NCI-H2081 treated with DMSO at 0.1 percent for 48 hours (cell line): ENCODE measurements around the gene ETV1.
A peak's percentile ranks its signal among the peaks of the same experiment; 100 is the strongest.

Source experiments
- DNase-seq: peaks from one replicate; lab custom pipeline; 2025; lab: John Stamatoyannopoulos, UW

The ETV1 gene

DNA sequence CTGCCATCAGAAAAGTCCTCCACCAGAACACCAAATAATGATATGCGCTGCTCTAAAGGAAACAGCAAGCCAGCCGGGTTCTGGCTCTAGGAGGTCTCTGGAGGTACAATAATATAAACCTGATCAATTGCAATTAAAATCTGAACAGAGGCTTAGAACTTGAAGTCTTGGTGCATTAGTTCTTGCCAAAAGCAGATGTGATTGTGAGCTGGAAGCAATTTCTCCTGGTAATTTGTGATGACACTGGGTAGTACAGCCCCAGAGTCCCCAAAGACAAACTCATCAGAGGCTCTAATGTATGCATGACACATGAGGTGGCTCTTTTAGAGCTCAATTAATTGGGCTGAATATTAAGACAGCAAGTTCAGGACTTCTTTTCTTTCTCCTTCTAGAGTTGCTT, 3.3 kb downstream of the ETV1 start:
- peak; percentile 39 for DNase-seq

DNA sequence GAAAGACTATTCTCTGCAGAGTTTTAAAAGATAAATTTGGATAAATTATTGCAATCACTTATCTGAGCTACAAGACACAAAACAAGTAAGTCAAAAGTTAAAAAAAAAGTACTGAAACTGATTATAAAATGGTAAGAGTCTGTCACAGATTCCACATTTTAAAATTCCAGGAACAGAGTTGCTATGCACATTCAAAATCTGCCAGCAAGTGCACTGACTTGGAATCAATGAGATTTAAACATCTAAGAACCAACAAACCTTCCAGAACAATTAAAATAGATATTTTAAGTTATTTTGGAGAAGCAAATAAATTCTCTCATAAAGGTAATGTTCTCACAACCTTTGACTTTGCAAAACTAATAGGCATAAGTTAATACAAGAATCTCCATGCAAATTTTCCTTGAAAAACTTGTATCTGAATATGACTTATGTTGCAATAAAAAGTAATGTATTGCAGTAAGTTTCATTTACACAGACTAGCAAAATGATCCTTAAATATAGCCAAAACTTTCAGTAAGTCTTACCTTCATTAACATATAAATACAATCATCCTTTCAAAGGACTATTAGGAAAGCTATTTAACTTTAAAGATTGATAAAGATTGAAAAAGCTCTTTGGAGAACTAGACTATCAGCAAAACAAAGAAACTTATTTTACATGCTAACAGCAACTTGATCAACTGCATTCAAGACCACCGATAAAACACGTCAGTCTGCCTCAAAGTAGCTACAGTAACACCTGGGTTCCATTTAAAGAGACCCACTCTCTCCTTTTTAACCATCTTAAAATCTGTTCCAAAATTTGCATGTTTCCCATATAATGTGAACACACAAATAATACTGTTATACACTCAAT, 4.4 kb downstream of the ETV1 start:
- DNase-seq: peak; percentile 32

DNA sequence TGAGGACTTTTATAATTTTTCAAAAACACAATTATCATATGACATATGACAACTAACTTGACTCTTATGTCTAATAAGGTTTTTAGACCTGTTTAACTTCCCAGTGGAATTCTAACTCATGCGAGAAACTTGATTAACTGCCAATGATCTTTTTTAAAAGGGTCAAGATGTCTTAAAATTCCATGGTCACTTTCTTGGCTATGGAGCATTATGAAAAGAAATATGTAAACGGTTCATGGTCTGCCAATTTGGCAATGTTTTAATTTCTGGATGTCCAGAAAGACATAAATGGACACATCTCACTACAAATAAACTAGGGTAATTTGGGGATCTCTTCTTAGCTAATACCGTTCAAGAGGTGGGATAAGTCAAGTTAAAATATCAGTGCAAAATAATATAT, 5.4 kb downstream of the ETV1 start:
- DNase-seq: no peak

DNA sequence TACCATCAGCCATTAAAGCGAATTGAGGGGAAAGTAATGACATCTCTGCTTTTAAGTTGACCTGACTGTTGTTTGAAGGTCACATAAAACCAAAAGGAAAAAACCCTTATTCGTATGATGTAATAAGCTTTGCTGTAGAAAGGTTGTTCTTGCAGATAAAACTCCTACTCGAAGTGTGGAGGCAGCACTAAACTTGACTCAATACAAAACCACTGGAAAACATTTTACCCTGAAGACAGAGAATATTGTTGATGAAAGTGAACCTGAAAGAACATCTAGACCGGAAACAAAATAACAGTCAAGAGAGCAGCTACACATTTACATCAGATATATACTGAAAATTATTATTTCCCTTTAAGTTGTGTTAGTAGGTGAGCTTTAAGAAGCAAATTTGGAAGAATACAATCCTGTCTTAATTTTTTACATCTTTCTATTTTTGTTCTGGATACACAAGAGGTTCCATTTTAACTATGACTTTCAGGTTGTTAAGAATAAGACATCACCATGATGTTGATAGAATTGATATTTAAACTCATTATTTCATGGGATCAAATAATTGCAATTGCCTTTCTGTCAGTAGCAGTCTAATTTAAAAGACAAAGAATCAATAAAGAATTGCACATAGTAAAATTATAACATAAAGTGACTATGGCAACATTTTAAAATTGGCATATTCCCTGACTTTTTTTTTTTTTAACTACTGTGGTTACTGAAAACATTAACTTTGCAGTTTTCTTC, 6.4 kb downstream of the ETV1 start:
- DNase-seq: no peak

DNA sequence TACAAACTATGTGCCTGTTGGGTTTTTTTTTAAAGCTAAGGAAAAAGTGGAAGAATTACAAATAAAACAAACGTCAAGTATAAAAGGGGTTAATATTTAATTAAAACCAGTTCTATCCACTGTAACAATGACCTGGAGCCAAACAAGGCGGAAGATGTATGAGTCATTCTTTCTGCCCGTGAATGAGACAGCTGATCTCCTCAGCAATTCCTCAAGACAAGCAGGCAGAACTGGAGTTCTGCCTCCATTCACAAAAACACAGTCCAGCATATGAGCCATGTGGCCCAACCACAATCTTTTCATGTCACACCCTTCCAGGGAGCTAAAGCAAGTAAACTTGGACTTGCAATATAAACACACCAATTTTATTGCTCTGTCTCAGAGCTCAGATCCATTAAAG, 8.4 kb downstream of the ETV1 start:
- DNase-seq: peak; percentile 77

DNA sequence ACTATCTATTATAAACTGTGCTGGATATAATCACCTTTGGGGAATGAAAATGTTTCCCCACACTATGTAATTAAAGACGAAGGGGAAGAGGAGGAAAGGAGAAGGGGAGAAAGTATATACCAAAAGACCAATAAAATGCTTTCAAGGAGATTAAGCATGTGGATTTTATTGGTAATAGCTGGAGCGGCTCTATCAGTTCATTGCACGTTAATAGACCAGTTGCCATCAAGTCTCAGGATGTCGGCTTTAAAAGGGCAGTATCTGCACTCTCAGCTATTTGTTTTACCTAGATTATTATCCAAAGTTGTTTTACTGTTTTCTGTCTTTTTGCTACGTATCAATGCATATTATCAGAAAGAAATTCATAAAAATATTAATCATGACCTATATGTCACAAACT, 9.0 kb downstream of the ETV1 start:
- DNase-seq: peak; percentile 59

DNA sequence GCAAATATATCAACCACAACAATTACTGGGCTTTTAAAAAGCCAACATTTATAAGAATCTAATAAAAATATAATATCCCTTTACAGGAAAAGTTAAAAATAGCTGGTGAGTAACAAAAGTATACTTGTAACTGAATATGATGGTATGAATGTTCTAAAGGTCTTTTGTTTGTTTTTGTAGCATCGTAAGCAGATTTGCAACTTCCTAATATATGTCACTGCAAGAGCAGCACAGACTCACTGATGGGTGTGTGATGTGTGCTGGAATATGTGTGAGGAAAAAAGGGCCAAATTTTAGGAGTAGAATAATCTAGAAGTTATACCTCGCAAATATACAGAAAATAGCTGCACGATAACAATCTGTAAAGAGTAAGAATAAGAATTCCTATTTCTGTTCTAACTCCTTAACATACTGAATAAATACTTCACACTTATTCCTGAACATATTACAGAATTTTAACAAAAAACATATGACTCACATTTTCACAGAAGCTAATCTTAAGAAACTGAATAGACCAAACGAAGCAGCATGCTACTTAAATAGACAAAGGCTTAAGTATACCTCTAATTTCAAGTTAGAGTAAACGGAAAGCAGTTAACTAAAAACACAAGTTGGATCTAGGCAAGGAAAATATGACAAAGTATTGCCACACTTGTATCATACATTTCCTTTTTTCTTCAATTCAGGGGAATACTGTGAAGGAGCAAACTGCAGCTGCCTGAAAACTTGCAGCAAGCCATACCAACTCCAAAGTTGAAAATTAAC, 9.6 kb downstream of the ETV1 start:
- DNase-seq: no peak

DNA sequence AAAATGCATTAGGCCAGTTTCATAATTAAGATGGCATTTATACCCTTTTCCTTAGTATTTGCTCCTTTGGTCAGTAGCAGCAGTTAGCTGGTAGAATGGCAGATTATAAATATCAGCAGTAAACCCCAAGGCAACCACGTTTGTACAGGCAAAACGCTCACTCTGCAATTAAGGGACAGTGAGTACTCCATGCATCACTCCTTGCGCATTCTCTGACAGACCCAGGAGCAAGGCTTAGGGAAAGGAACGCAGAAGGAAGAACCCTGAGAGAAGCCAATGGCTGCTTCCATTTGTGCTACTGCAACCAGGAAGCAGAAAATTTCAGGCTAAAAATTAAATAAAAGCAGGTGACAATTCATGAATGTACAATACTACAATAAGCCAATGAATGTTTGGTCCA, 12.9 kb downstream of the ETV1 start:
- no peak for DNase-seq

DNA sequence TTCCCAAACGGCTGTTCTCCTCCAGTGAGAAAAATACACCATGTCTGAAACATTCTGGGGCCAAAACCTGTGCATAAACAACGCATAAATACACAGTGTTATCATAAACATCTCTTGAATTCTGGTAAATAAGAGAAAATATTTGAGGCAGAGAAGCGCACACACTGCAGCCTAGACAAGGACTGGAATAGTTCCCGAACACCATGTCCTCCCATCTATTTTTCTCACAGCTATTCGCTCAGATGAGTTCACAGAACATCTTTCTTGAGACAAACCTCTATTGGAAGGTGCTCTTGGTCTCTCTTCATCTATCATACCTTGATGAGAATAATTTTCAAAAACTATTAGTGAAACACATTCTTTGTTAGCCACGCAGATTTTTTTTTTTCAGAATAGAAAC, 24.4 kb downstream of the ETV1 start:
- no peak for DNase-seq

DNA sequence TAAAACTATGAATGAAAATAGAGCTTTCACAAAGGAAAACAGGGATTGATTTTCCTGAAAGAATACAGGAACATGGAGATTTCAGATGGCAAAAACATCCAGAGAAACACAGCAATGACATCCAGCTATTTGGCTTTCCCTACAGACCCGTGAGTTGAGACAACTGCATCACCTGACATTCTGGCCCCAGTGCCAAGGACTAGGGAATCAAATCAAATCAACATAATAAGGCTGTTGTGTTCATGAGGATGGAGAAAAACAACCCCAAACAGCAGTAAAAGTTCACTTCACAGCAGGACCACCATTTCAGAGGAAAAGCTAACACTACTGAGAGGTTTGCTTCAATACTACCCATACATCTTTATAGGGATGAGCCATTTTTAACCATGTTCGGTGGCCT, 25.5 kb downstream of the ETV1 start:
- no peak for DNase-seq

DNA sequence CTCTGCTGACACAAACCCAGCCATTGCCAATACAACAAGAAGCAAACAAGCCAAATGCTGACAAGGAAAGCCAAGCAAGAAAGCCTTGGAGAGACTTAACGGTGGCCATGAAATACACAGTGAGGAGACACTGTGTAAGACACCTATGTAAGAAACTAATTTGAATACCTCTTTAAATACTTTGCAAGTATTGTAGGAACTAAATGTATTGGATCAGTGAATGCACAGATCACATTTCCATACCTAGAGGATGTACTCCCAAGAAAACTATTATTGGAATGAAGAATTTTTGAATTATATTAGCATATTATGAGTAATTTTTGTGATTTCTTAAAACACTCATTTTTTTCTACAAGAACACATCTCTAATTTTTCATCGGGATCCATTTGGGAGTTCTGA, 34.0 kb downstream of the ETV1 start:
- no peak for DNase-seq

DNA sequence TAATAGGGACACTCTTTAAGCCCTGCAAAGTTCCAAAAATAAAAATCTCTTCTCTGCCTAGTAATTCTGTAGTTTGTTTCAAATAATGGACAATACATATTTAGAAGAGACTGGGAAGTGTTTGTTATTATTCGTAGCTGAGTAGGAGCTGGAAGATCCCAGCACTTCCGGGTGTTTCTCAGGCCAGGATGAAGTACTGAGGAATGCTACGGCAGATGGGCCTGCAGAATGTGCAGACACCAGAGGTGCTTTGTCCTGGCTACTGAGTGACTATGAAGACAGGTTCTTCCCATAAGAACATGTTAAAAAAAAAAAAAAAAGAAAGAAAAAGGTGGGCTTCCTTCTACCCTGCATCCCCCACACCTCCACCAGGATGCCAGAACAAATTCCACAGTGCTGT, 36.1 kb downstream of the ETV1 start:
- no peak for DNase-seq

DNA sequence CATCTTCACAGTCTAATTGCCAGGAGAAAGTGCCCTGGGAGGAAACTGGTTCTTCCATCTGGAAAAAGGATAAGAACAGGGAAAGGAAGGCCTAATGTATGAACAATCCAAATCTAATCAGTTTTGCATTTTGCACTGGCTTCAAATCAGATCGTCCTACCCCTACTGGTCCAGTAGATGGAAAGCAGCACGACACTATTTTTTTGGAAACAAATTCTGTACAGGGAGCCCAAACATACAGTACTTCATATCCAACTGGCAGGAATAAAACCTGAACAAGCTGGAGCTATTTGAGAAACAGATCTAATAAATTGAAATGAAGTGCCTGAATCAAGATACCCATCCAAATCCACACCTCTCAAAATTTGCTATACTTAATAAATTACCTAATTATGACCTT, 36.5 kb downstream of the ETV1 start:
- DNase-seq: no peak

DNA sequence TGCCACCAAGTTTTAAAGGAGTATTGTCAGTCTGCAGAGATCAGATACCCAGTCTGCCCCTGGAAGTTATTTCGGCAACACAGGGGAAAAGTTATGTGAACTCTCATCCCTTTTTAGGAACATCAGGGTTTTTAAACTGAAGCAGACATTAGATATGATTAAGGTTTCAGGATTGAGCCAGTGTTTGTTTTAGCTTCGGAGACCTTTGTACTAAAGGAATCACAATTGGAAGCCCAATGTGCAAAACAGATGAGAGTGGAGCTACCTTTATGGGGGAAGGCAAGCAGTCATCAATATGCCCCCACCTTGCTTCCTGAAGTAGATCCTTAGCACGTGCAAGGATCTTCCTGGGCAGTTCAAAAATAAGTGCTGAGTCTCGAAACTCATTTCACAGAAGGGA, 39.5 kb downstream of the ETV1 start:
- no peak for DNase-seq

DNA sequence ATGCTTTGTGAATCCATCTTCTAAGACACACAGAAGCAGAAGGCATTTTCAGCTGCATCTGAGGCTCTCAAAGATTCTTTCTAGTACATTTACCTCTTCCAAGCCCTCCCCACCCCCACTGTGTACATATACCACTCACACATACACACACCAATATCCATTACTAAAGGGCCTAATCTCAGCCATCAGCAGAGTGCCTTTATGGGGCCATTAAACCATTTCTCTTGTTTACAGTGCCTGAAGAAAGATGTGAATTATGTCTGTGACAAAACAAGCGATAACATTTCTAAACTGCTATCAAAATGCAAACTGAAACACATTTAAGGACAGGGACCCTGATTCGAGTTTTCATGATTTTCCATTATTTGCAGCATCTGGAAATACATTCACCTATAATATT, 40.0 kb downstream of the ETV1 start:
- peak; percentile 77 for DNase-seq

DNA sequence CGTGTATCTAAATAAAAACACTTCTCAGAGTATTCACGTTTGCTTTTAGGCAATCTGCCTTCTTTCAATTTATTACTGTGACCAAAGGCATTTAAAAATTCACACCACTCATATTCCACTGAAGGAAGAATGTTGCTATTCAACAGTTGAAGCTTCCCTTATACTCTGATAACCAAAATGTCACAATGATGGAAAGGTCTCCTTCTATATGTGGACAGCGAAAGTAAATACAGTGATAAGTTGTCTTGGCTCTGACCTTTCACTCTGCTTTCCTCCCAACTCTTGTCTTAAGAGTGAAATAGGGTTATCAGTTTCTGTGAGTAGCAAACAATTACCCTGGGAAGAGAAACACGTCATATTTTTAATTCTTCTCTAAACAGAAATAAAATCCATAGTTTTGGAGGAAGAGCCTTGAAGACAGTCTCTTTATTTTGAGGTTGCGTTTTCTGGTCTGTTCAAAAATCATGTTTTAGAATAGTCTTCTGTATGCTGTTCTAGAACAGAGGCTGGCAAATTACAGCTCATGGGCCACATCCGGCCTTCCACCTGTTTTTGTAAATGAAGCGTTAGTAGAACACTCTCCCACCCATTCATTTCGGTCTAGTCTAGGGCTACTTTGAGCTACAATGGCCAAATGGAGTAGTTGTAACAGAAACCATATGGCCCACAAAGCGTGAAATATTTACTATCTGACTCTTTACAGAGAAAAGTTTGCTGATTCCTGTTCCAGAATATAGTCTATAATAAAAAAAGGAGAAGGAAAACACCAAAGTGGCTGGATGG, 41.3 kb downstream of the ETV1 start:
- peak; percentile 73 for DNase-seq

DNA sequence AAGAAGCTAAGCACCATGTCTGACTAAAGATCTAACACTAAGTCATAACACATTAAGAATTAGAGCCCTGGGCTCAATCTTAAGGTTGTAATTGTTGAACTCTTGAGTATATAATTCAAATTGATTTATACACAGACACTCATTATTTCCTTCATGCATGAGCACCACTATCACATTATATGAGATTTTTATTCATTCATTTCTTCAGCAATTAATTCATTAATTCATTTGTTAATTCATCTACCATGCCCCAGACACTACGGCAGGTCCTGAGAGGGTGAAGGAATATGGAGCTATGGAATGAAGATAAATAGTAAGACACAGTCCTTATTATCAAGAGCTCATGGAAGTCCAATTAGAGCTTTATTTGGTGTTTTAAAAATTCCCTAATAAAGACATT, 41.9 kb downstream of the ETV1 start:
- DNase-seq: no peak

DNA sequence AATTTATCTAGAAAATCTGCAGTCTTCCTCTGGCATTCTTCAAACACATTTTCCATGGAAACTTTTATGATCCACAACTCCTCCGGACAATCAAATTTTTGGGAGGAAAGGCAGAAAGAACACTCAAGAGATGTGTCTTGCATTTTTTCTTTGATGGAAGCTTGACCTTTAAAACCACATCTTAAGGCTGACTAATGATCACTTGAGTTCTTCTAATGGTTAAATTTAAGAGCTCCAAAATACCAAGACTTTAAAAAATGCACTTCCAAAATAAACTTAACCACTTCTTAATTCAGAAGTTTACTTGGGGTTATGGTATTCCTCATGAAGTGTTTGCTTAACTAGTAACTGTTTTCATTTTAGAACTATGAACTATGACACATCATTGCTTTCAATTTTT, 43.3 kb downstream of the ETV1 start:
- no peak for DNase-seq

DNA sequence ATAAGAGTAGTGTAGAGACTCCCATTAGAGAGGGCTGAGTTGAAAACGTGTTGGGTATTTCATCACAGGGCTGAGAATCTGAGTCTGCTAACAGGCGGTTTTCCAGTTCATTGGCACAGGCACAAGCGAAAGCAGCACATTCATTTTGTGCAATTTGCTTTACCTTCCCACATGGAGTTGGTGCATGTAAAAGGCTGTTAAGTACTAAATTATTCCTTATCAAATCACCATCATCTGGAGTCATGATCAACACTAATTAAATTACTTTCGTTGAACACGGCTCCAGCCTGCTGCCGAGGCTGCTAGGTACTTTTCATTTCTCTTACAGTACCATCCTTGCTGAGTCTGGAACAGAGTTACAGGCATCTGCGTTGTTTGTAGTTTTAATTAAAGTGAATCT, 43.8 kb downstream of the ETV1 start:
- peak; percentile 75 for DNase-seq

DNA sequence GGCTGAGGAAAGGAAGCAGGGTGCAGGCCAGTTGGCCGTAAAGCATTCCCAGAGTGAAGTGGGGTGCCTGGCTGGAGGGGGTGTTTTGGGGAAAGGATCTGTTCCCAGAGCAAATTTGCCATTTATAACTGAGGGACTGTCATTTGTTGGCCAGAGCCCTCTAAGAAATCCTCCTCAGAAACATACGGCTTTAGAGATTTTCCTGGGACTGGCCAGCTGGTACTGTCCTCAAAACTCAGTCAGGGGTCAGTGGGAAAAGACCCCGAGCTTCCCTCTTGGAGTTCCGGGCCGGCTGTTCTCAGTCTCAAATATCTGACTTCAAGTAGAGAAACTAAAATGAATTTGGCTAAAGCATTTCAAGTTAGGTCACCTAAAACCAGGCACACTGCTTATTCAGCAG, 55.9 kb downstream of the ETV1 start:
- no peak for DNase-seq

DNA sequence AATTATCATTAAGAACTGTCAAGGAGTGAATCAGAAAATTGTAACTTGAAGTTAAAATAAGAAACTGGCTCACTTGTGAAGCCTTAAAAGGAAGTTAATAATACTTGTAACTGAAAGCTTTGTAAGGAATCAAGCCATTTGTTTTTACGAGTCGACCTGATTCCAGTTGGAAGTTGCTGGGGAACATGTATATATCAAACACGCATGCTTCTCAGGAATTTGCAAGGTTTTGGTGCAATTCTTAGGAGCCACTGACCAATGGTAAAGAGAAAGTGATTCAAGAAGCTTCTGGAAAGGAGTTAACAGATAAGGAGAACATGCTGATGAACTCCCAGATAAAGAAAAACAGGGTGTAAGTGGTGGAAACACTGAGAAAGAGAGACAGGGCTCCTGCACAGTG, 56.4 kb downstream of the ETV1 start:
- no peak for DNase-seq

DNA sequence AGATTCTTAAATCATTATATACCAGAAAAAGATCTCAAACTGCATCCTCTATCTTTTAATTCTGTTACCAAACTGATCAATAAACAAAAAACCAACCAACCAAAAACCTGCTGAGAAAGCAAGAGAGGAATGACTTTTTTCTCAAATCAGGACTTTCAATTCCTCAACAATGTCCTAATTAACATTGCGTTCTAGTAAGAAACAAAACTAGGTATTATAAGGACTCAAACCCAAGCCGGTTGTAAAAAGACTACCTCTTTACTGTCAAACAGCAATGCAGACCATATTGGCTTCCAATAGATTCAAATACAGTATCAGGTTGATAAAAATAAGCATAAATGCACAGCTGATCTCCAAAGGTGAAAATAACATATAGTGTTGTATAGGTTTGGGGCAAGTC, 57.3 kb downstream of the ETV1 start:
- no peak for DNase-seq
